Skin of body (tissue), 2 donors: ENCODE data around the gene GNA12. TPM values are rescaled to one million over a fixed set of nuclear protein-coding genes. Genes with fewer than 3 reads are reported as not detected.
A peak's percentile ranks its signal among the peaks of the same experiment; 100 is the strongest.
"Not testable (repeated sequence)": the region's sequence is repeated elsewhere in the genome, so short reads cannot be mapped to it uniquely, and the experiment has no call there.

Source experiments
- DNase-seq: peaks from one replicate; lab custom pipeline; 2025; lab: John Stamatoyannopoulos, UW
- total RNA-seq: library from RNA; depleted of rRNA; stranded (reverse); fragments of >200 nt; gene quantifications from one replicate; pipeline ENCODE4 v1.2.3, GENCODE V29; 2014

The GNA12 gene
- total RNA-seq, 1 donor from 2014 or later, result 10.8 TPM

DNA sequence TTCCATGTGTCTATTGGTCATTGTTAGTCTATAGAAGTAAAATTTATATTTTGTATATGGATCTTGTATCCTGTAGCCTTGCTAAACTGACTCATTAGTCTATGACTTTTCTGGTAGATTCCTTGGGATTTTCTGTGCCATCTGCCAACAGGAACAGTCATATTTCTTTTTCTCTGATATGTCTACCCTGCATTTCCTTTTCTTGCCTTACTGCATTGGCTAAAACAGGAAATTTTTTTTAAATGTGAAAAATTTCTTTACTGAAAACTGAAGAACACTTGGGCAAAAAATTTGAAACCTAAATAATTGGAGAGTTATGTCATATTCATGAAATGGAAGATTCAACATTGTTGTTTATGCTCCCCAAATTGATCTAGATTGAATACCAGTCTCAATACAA is 88.6 kb downstream of the GNA12 start:
- no peak for DNase-seq

DNA sequence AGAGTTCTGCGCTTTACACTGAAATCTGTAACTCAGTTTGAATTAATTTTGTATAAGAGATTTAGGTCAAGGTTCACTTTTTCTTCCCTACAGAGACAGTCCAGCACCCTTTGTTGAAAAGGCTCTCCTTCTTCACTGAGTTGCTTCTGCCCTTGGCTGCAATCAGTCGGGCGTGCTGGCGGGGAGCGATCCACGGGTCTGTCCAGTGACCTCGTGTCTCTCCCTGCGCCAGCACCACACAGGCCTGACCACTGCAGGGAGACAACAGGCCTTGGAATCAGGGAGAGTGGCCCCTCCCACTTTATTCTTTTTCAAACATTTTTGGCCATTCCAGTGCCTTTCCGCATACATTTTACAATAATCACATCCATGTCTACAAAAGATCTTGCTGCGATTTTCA is 89.2 kb downstream of the GNA12 start:
- no peak for DNase-seq

DNA sequence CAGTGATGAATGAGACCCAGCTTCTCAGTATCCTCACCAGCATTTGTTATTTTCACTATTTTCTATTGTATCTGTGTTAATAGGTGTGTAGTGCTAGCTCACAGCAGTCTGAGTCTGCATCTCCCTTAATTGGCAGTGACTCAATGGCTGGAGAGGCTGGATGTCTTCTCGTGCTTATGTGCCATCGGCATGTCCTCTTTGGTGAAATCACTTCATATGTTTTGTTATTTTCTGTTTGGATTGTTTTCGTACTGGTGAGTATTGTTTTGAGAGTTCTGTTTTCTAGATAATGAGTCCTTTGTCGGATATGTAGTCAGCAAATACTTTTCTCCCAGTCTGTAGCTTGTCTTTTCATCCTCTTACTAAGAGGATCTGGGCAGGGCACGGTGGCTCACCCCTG is 90.0 kb downstream of the GNA12 start:
- no peak for DNase-seq

DNA sequence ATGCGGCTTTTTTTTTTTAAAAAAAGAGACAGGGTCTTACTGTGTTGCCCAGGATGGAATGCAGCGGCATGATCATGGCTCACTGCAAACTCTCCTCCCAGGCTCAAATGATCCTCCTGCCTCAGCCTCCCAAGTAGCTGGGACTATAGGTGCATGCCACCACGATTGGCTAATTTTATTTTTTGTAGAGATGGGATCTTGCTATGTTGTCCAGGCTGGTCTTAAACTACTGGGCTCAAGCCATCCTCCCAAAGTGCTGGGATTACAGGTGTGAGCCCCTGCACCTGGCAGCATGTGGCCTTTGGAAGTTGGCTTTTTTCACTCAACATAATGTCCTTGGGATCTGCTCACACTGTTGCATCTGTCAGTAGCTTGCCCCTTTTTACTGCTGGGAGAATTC is 91.0 kb downstream of the GNA12 start:
- DNase-seq, result no peak

DNA sequence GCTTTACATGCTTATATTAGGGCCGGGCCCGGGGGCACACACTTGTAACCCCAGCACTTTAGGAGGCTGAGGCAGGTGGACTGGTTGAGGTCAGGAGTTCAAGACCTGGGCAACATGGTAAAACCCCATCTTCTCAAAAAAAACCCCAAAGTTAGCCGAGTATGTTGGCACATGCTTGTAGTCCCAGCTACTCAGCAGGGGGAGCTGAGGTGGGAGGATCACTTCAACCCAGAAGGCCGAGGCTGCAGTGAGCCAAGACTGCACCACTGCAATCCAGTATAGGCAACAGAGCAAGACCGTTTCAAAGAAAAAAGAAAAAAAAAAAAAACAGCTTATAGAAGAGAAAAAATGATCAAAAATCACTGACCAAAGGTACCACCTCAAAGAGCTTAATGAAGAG is 93.0 kb downstream of the GNA12 start:
- no peak for DNase-seq

DNA sequence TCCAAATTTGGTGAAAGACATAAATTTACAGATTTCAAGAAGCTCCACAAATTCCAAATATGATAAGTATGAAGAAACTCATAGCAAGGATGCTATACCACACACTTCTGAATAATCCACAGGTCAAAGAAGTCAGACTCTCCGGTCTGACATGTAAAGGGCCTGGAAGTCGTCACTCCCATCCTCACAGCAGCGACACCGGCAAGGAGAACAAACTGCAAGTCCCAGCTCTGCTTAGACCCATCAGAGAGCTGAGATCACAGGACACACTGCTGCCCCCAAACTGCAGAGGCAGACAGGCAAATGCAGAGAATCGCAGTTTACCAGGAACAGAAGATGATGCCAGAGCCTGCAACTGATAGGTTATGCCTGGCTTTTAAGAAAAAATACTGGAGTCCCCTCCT is 94.1 kb downstream of the GNA12 start:
- DNase-seq, result no peak

DNA sequence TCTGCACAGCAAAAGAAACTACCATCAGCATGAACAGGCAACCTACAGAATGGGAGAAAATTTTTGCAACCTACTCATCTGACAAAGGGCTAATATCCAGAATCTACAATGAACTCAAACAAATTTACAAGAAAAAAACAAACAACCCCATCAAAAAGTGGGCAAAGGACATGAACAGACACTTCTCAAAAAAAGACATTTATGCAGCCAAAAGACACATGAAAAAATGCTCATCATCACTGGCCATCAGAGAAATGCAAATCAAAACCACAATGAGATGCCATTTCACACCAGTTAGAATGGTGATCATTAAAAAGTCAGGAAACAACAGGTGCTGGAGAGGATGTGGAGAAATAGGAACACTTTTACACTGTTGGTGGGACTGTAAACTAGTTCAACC is 95.4 kb downstream of the GNA12 start:
- DNase-seq, result not testable (repeated sequence)

DNA sequence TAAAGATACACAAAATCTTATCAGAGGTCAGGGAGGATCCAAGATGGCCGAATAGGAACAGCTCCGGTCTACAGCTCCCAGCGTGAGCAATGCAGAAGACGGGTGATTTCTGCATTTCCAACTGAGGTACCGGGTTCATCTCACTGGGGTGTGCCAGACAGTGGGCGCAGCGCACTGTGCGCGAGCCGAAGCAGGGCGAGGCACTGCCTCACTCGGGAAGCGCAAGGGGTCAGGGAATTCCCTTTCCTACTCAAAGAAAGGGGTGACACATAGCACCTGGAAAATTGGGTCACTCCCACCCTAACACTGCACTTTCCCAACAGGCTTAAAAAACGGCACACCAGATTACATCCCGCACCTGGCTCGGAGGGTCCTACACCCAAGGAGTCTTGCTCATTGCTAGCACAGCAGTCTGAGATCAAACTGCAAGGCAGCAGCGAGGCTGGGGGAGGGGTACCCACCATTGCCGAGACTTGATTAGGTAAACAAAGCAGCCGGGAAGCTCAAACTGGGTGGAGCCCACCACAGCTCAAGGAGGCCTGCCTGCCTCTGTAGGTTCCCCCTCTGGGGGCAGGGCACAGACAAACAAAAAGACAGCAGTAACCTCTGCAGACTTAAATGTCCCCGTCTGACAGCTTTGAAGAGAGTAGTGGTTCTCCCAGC is 100.5 kb downstream of the GNA12 start:
- not testable (repeated sequence) for DNase-seq

DNA sequence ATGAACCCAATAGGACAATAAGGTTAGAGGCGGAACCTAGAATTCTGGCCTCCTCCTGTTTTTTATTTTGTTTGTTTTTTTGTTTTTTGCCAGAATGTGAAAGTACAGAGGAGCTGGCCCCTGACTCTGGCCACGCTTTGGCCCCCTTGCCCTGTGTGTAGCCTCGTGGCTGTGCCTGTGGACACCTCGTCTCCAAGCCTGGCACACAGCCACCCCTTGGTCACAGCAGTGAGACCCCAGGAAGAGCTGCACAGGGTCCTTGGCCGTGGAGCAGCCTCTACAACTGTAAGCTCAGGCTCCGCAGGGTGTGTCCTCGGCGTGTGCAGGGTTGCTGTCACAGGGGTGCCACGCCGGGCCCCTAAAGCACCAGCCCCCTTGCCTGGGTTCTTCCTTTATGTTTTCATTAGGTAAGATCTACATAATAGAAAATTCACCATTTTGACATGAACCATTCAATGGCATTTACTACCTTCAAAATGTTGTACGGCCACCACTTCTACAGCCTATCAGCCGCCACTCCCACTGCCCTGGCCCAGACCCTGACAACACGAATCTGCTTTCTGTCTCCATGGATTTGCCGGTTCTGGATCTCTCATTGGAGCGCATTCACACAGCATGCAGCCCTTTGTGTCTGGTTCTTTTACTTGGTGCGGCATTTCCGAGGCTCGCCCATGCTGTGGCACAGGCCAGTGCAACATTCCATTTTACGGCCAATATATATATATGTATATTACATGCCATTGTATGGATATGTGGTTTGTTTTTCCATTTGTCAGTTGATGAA is 105.2 kb downstream of the GNA12 start:
- DNase-seq, result no peak

DNA sequence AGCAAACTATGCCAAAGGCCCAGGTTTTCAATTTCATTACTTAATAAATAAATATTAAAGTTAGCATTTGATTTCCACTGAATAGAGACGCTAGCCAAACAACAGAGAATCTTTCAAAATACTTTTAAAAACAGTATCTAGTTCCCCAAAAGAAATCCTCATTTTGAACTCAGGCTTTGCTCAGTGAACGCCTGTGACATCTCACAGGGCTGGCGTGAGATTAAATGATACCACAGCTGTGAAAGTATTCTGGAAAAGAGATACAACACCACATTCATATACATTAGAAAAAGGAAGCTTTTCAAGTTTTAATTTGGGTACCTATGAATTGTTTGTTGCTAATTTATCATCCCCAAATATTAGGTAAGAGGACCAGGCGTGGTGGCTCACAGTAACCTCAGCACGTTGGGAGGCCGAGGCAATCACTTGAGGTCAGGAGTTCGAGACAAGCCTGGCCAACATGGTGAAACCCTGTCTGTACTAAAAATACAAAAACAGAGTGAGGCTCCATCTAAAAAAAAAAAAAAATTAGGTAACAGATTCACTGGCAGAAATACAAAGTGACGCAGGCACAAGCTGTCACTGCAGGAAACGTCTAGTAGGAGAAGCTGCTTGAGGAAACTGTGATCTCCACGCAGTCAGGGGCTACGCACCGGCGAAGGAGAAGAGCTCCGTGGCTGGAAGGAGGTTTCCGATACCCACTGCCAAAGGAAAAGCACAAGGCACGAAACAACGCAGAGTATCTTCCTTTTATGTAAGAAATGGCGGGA is 106.2 kb downstream of the GNA12 start:
- DNase-seq, result no peak

DNA sequence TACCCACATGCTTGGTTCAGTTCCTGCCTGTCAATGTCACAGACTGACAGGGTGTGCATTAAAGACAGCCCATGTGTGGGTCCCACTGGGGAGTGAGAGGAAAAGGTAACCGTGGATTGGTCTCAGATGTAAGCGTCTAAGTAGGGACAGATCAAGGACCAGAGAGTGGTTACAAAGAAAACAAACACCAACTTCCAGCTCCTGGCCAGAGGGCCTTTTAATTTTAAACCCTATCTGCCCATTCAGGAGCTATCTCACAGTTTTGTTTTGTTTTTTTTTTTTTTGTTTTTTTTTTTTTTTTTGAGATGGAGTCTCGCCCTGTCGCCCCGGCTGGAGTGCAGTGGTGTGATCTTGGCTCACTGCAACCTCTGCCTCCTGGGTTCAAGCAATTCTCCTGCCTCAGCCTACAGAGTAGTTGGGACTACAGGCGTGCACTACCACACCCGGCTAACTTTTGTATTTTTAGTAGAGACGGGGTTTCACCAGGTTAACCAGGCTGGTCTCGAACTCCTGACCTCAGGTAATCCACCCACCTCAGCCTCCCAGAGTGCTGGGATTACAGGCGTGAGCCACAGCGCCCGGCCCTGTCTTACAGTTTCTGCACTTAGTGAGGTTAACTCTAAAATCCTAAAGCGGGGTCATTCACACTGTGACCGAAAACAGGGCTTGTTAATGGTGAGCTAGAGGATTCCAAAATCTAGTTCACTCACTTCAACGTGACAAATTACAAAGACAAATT is 106.9 kb downstream of the GNA12 start:
- DNase-seq, result not testable (repeated sequence)

DNA sequence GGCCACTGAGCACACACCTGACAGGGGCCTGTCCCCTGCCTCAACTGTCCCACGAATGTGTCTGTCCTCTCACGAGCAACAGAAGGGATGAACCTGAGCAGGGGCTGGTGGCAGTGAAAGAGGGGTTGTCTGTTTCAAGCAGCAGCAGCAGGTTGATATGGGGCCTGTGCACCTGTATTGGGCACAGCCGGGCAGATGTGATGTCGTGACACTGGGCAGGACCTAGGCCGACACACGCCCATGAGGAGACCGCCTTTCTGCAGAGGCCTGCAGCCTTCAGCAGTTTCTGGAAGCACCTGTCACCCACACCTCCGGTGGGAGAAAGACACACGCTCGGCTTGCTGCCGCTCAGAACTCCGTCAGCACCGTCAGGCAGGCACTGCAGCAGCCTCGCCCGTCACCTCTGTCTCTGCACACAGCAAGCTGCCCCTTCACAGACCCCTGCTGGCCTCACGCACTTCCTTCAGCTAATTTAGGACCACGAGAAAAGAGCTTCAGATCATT is 107.6 kb downstream of the GNA12 start:
- no peak for DNase-seq

DNA sequence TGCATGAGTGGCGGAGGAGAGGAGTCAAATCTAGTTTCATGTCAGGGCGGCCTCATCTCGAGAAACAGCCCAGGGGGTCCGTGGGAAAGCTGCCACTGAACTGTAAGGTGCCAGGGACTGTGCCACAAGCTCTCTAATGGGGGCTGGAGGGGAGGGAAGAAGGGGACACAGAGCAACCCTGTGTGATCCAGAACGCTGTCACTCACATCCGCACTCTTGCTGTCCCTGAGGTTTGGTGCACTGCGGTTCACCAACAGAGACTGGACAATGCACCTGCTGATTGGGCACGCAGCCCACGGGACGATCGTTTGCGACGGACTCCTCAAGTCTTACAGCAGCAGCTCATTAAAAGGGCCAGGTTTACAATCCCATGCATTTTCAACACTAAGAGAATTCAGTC is 108.4 kb downstream of the GNA12 start:
- no peak for DNase-seq

DNA sequence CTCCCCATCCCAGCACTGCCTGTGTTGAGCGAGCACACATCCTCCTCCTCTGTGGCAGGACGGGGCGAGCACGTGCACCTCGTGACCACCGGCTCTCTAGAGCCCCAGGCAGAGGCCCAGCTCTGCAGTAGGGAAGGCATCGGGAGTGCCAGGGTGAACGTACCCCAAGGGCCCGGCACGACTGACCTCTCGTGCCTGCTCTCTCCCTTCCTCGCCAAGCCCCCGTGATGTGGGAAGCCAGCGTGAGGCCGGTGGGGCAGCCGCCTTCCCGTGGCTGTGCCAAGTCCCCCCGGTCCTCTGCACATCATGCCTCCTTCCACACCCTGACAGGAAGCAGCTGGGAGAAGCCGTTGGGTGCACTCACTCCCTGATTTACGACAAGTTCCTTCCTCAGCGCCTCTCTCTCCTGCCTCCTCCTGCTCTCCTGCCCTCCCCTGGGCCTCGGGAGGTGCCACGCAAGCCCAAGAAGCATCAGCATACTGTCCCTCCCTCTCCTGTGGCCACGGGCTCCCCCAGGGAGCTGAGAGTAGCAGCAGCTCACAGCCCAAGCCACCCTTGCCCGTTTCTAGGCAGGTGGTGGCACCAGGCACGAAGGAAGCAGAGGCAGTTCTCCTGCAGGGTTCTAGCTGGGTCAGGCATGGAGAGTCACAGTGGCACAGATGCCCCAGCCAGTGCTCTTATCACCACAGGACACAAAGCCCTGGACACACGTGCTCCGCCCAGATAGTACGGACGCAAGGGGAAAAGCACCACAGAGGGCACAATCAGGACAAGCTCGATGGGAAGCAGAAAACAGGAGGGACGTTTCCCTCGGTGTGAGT is 109.1 kb downstream of the GNA12 start:
- no peak for DNase-seq

DNA sequence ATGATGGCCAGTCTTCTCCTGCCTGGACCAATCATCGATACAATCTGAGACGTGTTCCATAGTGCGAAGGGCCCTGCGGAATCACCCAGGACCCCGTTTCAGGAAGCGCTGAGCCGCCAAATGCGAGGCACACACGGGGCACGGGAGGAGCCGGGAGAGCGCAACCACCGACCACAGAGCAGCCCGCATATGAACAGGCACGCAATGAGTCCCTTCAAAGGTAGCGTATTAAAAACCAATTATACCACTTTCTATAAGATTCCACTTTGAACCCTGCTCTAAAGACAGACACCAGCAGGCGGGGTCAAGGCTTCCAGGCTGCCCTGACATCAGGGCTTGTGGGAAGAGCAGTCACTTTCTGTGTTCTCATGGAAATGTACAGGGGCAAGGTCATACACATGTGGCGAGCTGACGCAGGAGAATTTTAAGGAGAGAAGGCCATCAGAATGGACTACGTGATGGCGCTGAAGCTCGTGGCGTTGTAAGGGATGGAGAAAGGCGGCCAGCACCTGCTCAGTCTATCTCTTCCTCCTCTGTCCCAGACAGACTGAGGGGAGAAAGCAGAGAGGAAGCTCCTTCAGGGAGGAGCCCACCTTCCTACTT is 109.9 kb downstream of the GNA12 start:
- no peak for DNase-seq

DNA sequence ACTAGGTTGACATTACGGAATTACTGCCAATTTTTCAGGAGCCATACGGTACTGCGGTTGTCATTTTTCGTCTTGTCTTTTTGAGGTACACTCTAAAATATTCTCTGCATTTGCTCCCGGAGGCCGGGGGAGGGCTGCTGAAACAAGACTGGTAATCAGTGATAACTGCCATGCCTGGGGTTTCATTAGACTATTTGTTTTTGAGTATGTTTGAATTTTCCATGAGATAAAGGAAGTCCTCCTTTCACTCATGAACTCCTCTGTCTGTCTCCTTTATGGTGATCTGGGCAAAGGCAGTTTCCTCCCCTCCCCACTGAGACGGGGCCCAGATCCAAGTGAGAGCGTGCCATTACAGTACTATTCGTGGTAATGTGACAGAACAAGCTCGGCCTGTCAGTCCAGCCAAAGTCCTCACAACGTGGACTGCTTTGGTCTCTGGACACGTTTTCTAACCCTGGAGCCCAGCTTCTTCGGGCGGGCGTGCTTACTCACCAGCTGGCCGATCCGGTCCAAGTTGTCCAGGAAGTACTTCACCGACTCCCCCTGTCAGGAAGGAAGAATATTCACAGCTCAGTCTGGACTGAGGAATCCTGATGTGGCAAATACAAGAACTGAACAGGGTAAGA is 111.0 kb downstream of the GNA12 start:
- peak; percentile 36 for DNase-seq

DNA sequence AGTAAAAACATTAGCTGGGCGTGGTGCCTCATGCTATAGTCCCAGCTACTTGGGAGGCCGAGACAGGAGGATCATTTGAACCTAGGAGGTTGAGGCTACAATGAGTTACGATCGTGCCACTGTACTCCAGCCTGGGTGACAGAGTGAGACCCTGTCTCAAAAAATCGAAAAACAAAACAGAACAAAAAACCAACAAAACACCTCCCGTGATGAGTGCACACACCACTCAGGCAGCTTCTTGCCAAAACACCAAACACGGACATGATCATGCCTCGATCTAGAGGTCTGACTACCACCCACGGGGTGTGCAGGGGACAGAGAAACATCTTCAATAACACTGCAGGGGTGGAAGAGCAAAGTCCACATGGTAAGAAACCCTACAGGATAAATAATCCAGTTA is 111.7 kb downstream of the GNA12 start:
- no peak for DNase-seq

DNA sequence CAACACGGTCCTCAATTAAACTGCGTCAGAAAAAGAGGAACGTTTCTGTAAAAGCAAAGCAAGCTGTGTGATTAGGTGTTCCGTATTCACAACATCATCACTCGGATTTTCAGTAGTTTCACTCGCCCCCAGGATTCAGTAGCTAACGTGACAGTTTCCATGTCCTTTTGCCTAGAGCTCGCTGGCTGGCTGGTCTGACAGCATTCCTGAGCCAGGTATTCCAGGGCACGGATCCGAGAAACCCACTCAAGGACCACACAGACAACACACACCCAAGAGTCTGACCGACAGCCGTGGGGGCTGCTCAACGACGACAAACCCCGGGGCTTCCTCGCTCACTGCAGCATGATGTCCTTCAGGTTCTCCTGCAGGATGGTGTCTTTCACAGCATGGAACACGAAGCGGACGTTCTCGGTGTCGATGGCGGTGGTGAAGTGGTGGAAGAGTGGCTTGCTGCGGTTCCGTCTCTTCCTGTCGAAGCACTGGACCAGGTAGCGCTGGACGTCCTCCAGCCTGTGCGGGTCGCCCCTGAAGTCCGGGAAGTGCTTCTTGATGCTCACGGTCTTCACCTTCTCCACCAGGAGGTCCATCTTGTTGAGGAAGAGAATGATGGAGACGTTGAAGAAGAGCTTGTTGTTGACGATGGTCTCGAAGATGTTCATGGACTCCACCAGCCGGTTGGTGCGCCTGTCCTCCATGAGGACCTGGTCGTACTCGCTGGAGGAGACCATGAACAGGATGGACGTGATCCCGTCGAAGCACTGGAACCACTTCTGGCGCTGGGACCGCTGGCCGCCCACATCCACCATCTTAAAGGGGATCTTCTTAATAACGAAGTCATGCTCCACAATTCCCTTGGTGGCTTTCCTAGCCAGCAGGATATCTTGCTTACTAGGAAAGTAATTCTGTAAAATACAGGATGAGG is 113.0 kb downstream of the GNA12 start:
- no peak for DNase-seq
